GM21786 (cell line): ENCODE measurements around the gene STIM2.

Source experiments
- ATAC-seq: cut with Tn5 transposase; IDR thresholded peaks from one replicate; pipeline ENCODE4 v1.9.1; 2021; ENCODE audit not compliant: unreplicated experiment

The STIM2 gene

GRCh38 chr4:26896636-26897035 lies 36.0 kb downstream of the STIM2 start:
- no peak for ATAC-seq

- no peak for ATAC-seq
Measured at GRCh38 chr4:26899991-26900390, 39.4 kb downstream of the STIM2 start.

- ATAC-seq = no peak
Measured at GRCh38 chr4:26900765-26901164, 40.1 kb downstream of the STIM2 start.

- ATAC-seq = no peak
Measured at GRCh38 chr4:26905172-26905571, 44.5 kb downstream of the STIM2 start.

- no peak for ATAC-seq
Measured at GRCh38 chr4:26907731-26908599, 47.3 kb downstream of the STIM2 start.

GRCh38 chr4:26909369-26909768 lies 48.7 kb downstream of the STIM2 start:
- no peak for ATAC-seq

- ATAC-seq = no peak
Measured at GRCh38 chr4:26911254-26911653, 50.6 kb downstream of the STIM2 start.

GRCh38 chr4:26912069-26912468 lies 51.4 kb downstream of the STIM2 start:
- no peak for ATAC-seq

- no peak for ATAC-seq
Measured at GRCh38 chr4:26912810-26913209, 52.2 kb downstream of the STIM2 start.

GRCh38 chr4:26916195-26916594 lies 55.6 kb downstream of the STIM2 start:
- no peak for ATAC-seq

- ATAC-seq = no peak
Measured at GRCh38 chr4:26930964-26931363, 70.3 kb downstream of the STIM2 start.

- no peak for ATAC-seq
Measured at GRCh38 chr4:26931451-26931850, 70.8 kb downstream of the STIM2 start.

- ATAC-seq = no peak
Measured at GRCh38 chr4:26931966-26932365, 71.3 kb downstream of the STIM2 start.

- ATAC-seq = no peak
Measured at GRCh38 chr4:26935397-26935796, 74.8 kb downstream of the STIM2 start.

GRCh38 chr4:26936284-26937065 lies 75.8 kb downstream of the STIM2 start:
- ATAC-seq = no peak

GRCh38 chr4:26937139-26937538 lies 76.5 kb downstream of the STIM2 start:
- ATAC-seq = peak; percentile 87

- no peak for ATAC-seq
Measured at GRCh38 chr4:26937567-26937966, 76.9 kb downstream of the STIM2 start.

GRCh38 chr4:26938516-26938915 lies 77.9 kb downstream of the STIM2 start:
- ATAC-seq = no peak

GRCh38 chr4:26941951-26942350 lies 81.3 kb downstream of the STIM2 start:
- ATAC-seq = no peak

GRCh38 chr4:26942871-26943270 lies 82.2 kb downstream of the STIM2 start:
- no peak for ATAC-seq

- no peak for ATAC-seq
Measured at GRCh38 chr4:26943391-26943790, 82.8 kb downstream of the STIM2 start.

- no peak for ATAC-seq
Measured at GRCh38 chr4:26945794-26946193, 85.2 kb downstream of the STIM2 start.
